Measurements from ENCODE around the gene RNU2-63P.
"Not testable (repeated sequence)": the region's sequence is repeated elsewhere in the genome, so short reads cannot be mapped to it uniquely, and the experiment has no call there.

The RNU2-63P gene

GRCh38 chr2:88027697-88028389 is 11.5 kb upstream of the RNU2-63P start:
- DNase-seq, result no peak

GRCh38 chr2:88024509-88024908 is 8.2 kb upstream of the RNU2-63P start:
- no peak for DNase-seq

- DNase-seq, result no peak
Observed at GRCh38 chr2:88022669-88022921, 6.2 kb upstream of the RNU2-63P start.

GRCh38 chr2:88019985-88020384 is 3.6 kb upstream of the RNU2-63P start:
- no peak for DNase-seq

GRCh38 chr2:88018909-88019308 is 2.6 kb upstream of the RNU2-63P start:
- DNase-seq, result no peak

- DNase-seq, result not testable (repeated sequence)
Observed at GRCh38 chr2:88018077-88018805, 1.9 kb upstream of the RNU2-63P start.

GRCh38 chr2:88017780-88018038 is 1.4 kb upstream of the RNU2-63P start:
- DNase-seq, result not testable (repeated sequence)

- DNase-seq, result peak; percentile 71
Observed at GRCh38 chr2:88016960-88017779, 823 bp upstream of the RNU2-63P start.

GRCh38 chr2:88011011-88011410 is 5.3 kb downstream of the RNU2-63P start:
- DNase-seq, result no peak

GRCh38 chr2:88010136-88010535 is 6.2 kb downstream of the RNU2-63P start:
- no peak for DNase-seq

- no peak for DNase-seq
Observed at GRCh38 chr2:88006912-88007439, 9.4 kb downstream of the RNU2-63P start.

GRCh38 chr2:88005776-88006175 is 10.6 kb downstream of the RNU2-63P start:
- no peak for DNase-seq

GRCh38 chr2:88003074-88003755 is 13.1 kb downstream of the RNU2-63P start:
- DNase-seq, result no peak

- no peak for DNase-seq
Observed at GRCh38 chr2:88002359-88002707, 14.0 kb downstream of the RNU2-63P start.

- DNase-seq, result not testable (repeated sequence)
Observed at GRCh38 chr2:88000474-88000873, 15.9 kb downstream of the RNU2-63P start.

GRCh38 chr2:87996570-87996969 is 19.8 kb downstream of the RNU2-63P start:
- no peak for DNase-seq

GRCh38 chr2:87995756-87996155 is 20.6 kb downstream of the RNU2-63P start:
- DNase-seq, result no peak

- not testable (repeated sequence) for DNase-seq
Observed at GRCh38 chr2:87994304-87994850, 22.0 kb downstream of the RNU2-63P start.

GRCh38 chr2:87992569-87992968 is 23.8 kb downstream of the RNU2-63P start:
- not testable (repeated sequence) for DNase-seq

- not testable (repeated sequence) for DNase-seq
Observed at GRCh38 chr2:87987473-87987872, 28.9 kb downstream of the RNU2-63P start.

- DNase-seq, result not testable (repeated sequence)
Observed at GRCh38 chr2:87985902-87986301, 30.4 kb downstream of the RNU2-63P start.

GRCh38 chr2:87981182-87981581 is 35.2 kb downstream of the RNU2-63P start:
- DNase-seq, result not testable (repeated sequence)

- not testable (repeated sequence) for DNase-seq
Observed at GRCh38 chr2:87972385-87972784, 44.0 kb downstream of the RNU2-63P start.

All from stimulated activated CD4-positive, alpha-beta T cell treated with anti-CD3 and anti-CD28 coated beads, Interleukin-15, amount 100 ng/mL, for 24 hours (primary cell).